IMR-90 (cell line): Measurements from ENCODE around the gene ITPR3. TPM values are rescaled to one million over a fixed set of nuclear protein-coding genes. Genes with fewer than 3 reads are reported as not detected.

ENCODE experiments used
- ATAC-seq: fragments of 200-7000 bp; cut with Tn5 transposase; 2 replicates; pipeline ENCODE4 v1.9.1; 2020; ENCODE audit warnings: low read depth, mild to moderate bottlenecking, moderate library complexity
- BruUV-seq: library from RNA; stranded (reverse); fragments of 400-500 nt; replicated peaks from 2 replicates; lab custom pipeline; 2021; lab: Mats Ljungman, UMichigan
- CTCF ChIA-PET: fragments of 300-600 bp; formaldehyde crosslinking; extraction: SDS; loops from one replicate; lab custom pipeline; 2021; ENCODE audit warnings: antibody characterized with exemption; lab: Yijun Ruan, JAX
- POLR2A ChIA-PET: fragments of 300-600 bp; sonication (Branson Sonifier 250); formaldehyde crosslinking; loops from one replicate; lab custom pipeline; 2022; ENCODE audit warnings: antibody characterized with exemption; ENCODE audit not compliant: unreplicated experiment; lab: Charles Lee
- DNase-seq: peaks from one replicate; pipeline ENCODE4 v3.0.0; 2013
- H2AFZ ChIP-seq: replicated peaks from 2 replicates; pipeline ENCODE3; 2013; ENCODE audit warnings: low read length, mild to moderate bottlenecking; ENCODE audit not compliant: poor library complexity
- H2AK5ac ChIP-seq: 2 replicates; pipeline ENCODE4 v1.6.1; 2013; ENCODE audit warnings: low read depth, low read length, inconsistent platforms
- H2AK9ac ChIP-seq: replicated peaks from 2 replicates; pipeline ENCODE3; 2013; ENCODE audit warnings: mild to moderate bottlenecking, low read depth, low read length, moderate library complexity; ENCODE audit not compliant: poor library complexity
- H2BK120ac ChIP-seq: 2 replicates; pipeline ENCODE4 v1.6.1; 2013; ENCODE audit warnings: low read depth, low read length, inconsistent platforms
- H2BK15ac ChIP-seq: 3 replicates; pipeline ENCODE4 v1.6.1; 2013; ENCODE audit warnings: low read depth, low read length, inconsistent platforms
- H2BK20ac ChIP-seq: 2 replicates; pipeline ENCODE4 v1.6.1; 2013; ENCODE audit warnings: low read depth, mild to moderate bottlenecking, inconsistent platforms, low read length, moderate library complexity
- H2BK5ac ChIP-seq: 2 replicates; pipeline ENCODE4 v1.6.1; 2013; ENCODE audit warnings: mild to moderate bottlenecking, low read depth, low read length, inconsistent platforms; ENCODE audit not compliant: poor library complexity, severe bottlenecking
- H3K14ac ChIP-seq: replicated peaks from 2 replicates; pipeline ENCODE4 v1.6.1; 2013; ENCODE audit warnings: low read depth, low read length, inconsistent platforms
- H3K18ac ChIP-seq: 2 replicates; pipeline ENCODE4 v1.6.1; 2013; ENCODE audit warnings: low read depth, low read length, control low read depth
- H3K23ac ChIP-seq: 2 replicates; pipeline ENCODE4 v1.6.1; 2013; ENCODE audit warnings: low read depth, low read length, inconsistent platforms
- H3K27ac ChIP-seq: 2 replicates; pipeline ENCODE4 v1.5.1; 2013; ENCODE audit warnings: mild to moderate bottlenecking, control low read depth, low read length; ENCODE audit not compliant: insufficient read depth
- H3K27me3 ChIP-seq: 2 replicates; pipeline ENCODE4 v1.6.1; 2013; ENCODE audit warnings: low read length; ENCODE audit not compliant: control insufficient read depth, insufficient read depth
- H3K36me3 ChIP-seq: 2 replicates; pipeline ENCODE4 v1.6.1; 2013; ENCODE audit warnings: low read length, mixed read lengths; ENCODE audit not compliant: control insufficient read depth, insufficient read depth
- H3K4ac ChIP-seq: 2 replicates; pipeline ENCODE4 v1.6.1; 2013; ENCODE audit warnings: low read depth, low read length, inconsistent platforms
- H3K4me1 ChIP-seq: 2 replicates; pipeline ENCODE4 v1.6.1; 2013; ENCODE audit warnings: low read length, mixed read lengths; ENCODE audit not compliant: control insufficient read depth, insufficient read depth
- H3K4me2 ChIP-seq: 2 replicates; pipeline ENCODE4 v1.6.1; 2013; ENCODE audit warnings: low read depth, mild to moderate bottlenecking, control low read depth, low read length, moderate library complexity
- H3K4me3 ChIP-seq: 2 replicates; pipeline ENCODE4 v1.5.1; 2013; ENCODE audit warnings: low read depth, mild to moderate bottlenecking, control low read depth, low read length, moderate library complexity; ENCODE audit not compliant: insufficient read depth
- H3K56ac ChIP-seq: 2 replicates; pipeline ENCODE4 v1.6.1; 2013; ENCODE audit warnings: low read length, inconsistent platforms; ENCODE audit not compliant: insufficient read depth; ENCODE audit errors: extremely low read depth
- H3K79me1 ChIP-seq, 2 experiments: 2 replicates each; pipeline ENCODE4 v1.6.1; 2013; ENCODE audit warnings: low read length in 2 of 2, inconsistent platforms in 1 of 2, low read depth in 1 of 2
- H3K9ac ChIP-seq: 2 replicates; pipeline ENCODE4 v1.6.1; 2013; ENCODE audit warnings: low read depth, low read length, control low read depth
- H3K9me1 ChIP-seq: 2 replicates; pipeline ENCODE4 v1.6.1; 2013; ENCODE audit warnings: low read length, inconsistent platforms; ENCODE audit not compliant: insufficient read depth
- H3K9me3 ChIP-seq: 2 replicates; pipeline ENCODE4 v1.6.1; 2013; ENCODE audit warnings: low read length; ENCODE audit not compliant: control insufficient read depth, insufficient read depth
- H4K20me1 ChIP-seq: 2 replicates; pipeline ENCODE4 v1.6.1; 2013; ENCODE audit warnings: low read length, inconsistent platforms; ENCODE audit not compliant: insufficient read depth
- H4K5ac ChIP-seq: 2 replicates; pipeline ENCODE4 v1.6.1; 2013; ENCODE audit warnings: mild to moderate bottlenecking, low read depth, low read length, control low read depth
- H4K8ac ChIP-seq, 2 experiments: 2 replicates each; pipeline ENCODE4 v1.6.1; 2013; ENCODE audit warnings: low read depth in 2 of 2, low read length in 2 of 2, control low read depth in 1 of 2, inconsistent platforms in 1 of 2
- H4K91ac ChIP-seq: 2 replicates; pipeline ENCODE4 v1.6.1; 2013; ENCODE audit warnings: low read depth, low read length, inconsistent platforms; ENCODE audit not compliant: insufficient read depth
- CEBPB ChIP-seq: IDR thresholded peaks from 2 replicates; pipeline ENCODE4 v1.6.1; 2012; ENCODE audit warnings: low read depth, low read length, improper control_type of control experiment
- CHD1 ChIP-seq: IDR thresholded peaks from 2 replicates; pipeline ENCODE4 v1.6.1; 2012; ENCODE audit warnings: low read depth, low read length, improper control_type of control experiment
- FOS ChIP-seq: fragments of 150-350 bp; IDR thresholded peaks from 2 replicates; pipeline ENCODE4 v1.6.1; 2016; ENCODE audit warnings: low read depth, low read length
- MAZ ChIP-seq: IDR thresholded peaks from 2 replicates; pipeline ENCODE4 v1.6.1; 2012; ENCODE audit warnings: low read depth, mild to moderate bottlenecking, low read length, improper control_type of control experiment, moderate library complexity, borderline replicate concordance
- MXI1 ChIP-seq: IDR thresholded peaks from 2 replicates; pipeline ENCODE4 v1.6.1; 2012; ENCODE audit warnings: low read depth, mild to moderate bottlenecking, low read length, moderate library complexity, borderline replicate concordance
- NFE2L2 ChIP-seq: fragments of 150-350 bp; IDR thresholded peaks from 2 replicates; pipeline ENCODE4 v1.6.1; 2016; ENCODE audit warnings: low read depth, mild to moderate bottlenecking, low read length
- RFX5 ChIP-seq: IDR thresholded peaks from 2 replicates; pipeline ENCODE4 v1.8.0; 2012; ENCODE audit warnings: low read depth, mild to moderate bottlenecking, low read length, moderate library complexity
- SMC3 ChIP-seq: fragments of 150-350 bp; IDR thresholded peaks from 2 replicates; pipeline ENCODE4 v1.6.1; 2016; ENCODE audit warnings: low read depth, mild to moderate bottlenecking, antibody characterized with exemption, low read length, moderate library complexity
- WGBS, 2 experiments: methylation state at CpG; one replicate each; pipeline versions ENCODE4 v1.1.5 to v1.1.7; 2013; ENCODE audit warnings: missing lambda C conversion rate in 2 of 2; ENCODE audit not compliant: insufficient read length in 1 of 2; ENCODE audit errors: extremely low coverage in 2 of 2; 5-methylcytosine and 5-hydroxymethylcytosine counted together
- dilution Hi-C: fragments of 300-500 bp; cut with HindIII; formaldehyde crosslinking; loops from one replicate; pipeline ENCODE4 v1.14.3; 2018; ENCODE audit warnings: low sequenced_read_pairs; ENCODE audit not compliant: unreplicated experiment
- in situ Hi-C: fragments of 300-500 bp; cut with MboI; formaldehyde crosslinking; loops from 3 replicates; pipeline ENCODE4 v1.14.3; 2019; ENCODE audit warnings: low sequenced_read_pairs, inconsistent platforms, mixed read lengths
- intact Hi-C: fragments of 100-400 bp; cut with micrococcal nuclease; formaldehyde crosslinking; loops from 2 replicates; pipeline ENCODE4 v1.10.0; 2022
- polyA plus RNA-seq, 3 experiments: library from polyadenylated mRNA; depleted of rRNA; stranded (reverse); fragments of >200 nt; gene quantifications; 2 replicates each; pipeline ENCODE4 v1.2.3, GENCODE V29; 2012; ENCODE audit warnings: low replicate concordance in 1 of 3
- total RNA-seq: library from RNA; depleted of rRNA; stranded (reverse); fragments of >200 nt; gene quantifications from 2 replicates; pipeline ENCODE4 v1.2.3, GENCODE V29; 2012
- TF ChIP-seq, protein P1 (sequence below): fragments of 150-350 bp; IDR thresholded peaks from 2 replicates; pipeline ENCODE4 v1.6.1; 2016; ENCODE audit warnings: low read depth, mild to moderate bottlenecking, low read length, moderate library complexity, borderline replicate concordance
- TF ChIP-seq, protein P2 (sequence below): fragments of 150-350 bp; IDR thresholded peaks from 2 replicates; pipeline ENCODE4 v1.6.1; 2017; ENCODE audit warnings: mild to moderate bottlenecking, antibody characterized with exemption, low read length, low read depth

Gene ITPR3
- total and polyA plus RNA-seq, 2 of the 4 experiments (the other 2 are of a cell fraction) = 1.6 to 3.7 TPM

DNA sequence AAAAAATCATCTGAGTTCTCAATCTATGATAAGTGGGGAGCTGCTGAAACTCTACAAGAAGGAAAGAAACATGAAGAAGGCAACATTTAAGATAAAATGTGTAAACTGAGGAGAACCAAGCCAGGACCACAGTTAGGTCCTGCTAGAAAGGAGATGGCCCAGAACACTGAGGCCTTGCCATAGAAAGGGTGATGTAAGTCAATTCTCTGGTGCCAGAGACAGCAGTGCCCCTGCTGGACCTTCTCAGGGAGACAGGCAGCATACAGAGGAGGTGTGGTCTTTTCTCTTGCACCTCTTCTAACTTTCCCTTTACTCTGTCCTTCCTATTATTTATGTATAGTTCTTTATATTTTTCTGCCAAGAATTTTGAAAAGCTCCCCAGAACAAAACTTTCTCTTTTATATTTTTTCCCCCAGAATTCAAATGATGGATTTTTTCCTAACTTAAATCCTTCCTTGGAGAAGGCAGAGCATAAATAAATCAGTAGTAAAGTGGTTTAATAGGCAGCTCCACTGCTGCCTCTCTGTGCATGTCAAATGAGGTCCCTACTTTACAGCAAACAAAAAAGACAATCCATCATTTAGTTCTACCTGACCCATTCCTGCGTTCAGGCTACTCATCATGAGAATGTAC is 81.3 kb downstream of the ITPR3 start (continued):
- TF ChIP-seq, protein P1, sequence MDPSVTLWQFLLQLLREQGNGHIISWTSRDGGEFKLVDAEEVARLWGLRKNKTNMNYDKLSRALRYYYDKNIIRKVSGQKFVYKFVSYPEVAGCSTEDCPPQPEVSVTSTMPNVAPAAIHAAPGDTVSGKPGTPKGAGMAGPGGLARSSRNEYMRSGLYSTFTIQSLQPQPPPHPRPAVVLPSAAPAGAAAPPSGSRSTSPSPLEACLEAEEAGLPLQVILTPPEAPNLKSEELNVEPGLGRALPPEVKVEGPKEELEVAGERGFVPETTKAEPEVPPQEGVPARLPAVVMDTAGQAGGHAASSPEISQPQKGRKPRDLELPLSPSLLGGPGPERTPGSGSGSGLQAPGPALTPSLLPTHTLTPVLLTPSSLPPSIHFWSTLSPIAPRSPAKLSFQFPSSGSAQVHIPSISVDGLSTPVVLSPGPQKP = no peak

DNA sequence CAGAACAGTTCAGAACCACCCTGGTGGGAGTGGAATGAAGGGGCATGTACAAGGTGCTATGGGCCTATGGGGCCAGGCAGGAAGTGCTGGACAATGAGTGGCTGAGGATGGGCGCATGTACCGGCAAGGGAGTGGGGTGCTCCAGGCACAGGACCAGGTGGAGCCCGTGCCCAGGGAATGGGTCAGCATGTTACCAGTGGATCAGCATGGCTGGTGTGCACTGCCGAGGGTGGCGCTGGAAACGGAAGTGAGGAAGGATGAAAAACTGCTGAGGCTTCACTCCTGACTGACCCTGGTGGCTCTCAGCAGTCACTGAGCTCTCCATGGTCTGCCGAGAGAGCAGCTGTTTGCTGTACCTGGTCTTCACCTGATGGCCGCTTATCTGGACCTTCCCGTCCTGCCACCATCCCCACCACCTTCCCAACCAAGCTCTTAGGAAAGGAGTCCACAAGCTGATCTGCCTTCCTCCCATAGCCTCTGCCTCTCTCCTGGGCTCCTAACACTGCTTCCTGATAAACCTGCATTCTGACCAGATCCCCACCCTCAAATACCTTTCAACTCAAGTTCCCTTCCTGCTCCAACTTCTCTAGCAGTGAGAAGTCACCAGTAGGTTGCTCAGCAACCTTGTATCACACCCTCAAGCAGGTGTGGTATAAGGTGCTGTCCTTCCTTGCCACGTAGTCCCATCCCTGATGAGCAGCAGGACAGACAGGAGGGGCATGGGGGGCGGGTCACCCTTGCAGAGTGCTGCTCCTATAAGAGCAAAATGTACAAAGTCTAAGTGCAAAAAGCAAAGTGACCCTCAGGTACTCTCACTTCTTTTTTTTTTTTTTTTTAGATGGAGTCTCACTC is 83.3 kb downstream of the ITPR3 start:
- H3K36me3 ChIP-seq = peaks cover 7% of the 10 kb centered on the region
- in situ Hi-C loops (loop anchor here (5.0 to 10.0 kb wide), 2 partner anchors 117 to 250 kb away; partner anchors contain the start of gene ZBTB9), intact Hi-C loops (no loop called here), dilution Hi-C loops (no loop called here)
- no peak overlapping the region for H3K14ac ChIP-seq
- ChIA-PET CTCF (no interaction called here), POLR2A (interaction anchor here (1.0 kb wide), 1 partner anchor 33 kb away, joined by 3 read pairs; no protein-coding TSS in a partner anchor)
- no peak overlapping the region for H2BK5ac ChIP-seq
- no TSS peak for BruUV-seq
- no peak overlapping the region for H2AK9ac ChIP-seq
- peak overlapping the region; percentile 17; the same call in 1 of the 2 replicates for H3K23ac ChIP-seq
- no peak overlapping the region for H3K4me2 ChIP-seq
- H4K5ac ChIP-seq = no peak overlapping the region
- no peak overlapping the region for H2BK15ac ChIP-seq
- no peak overlapping the region for H4K8ac ChIP-seq
- H3K4ac ChIP-seq = no peak overlapping the region
- WGBS, 2 experiments = 88% methylated on average over 5 of the region's 11 CpGs; no CpG with 5 or more reads in 1 of the 2 experiments
- no peak overlapping the region for H3K18ac ChIP-seq
- no peak overlapping the region for H2AK5ac ChIP-seq
- H3K9ac ChIP-seq = no peak overlapping the region
- H3K27me3 ChIP-seq = no peaks in the 10 kb centered on the region
- DNase-seq (no peak), ATAC-seq (no peak)
- H2AFZ ChIP-seq = no peak overlapping the region
- H2BK120ac ChIP-seq = no peak overlapping the region
- peaks cover 7% of the 10 kb centered on the region; the same call in 1 of the 2 replicates for H3K9me1 ChIP-seq
- no peak overlapping the region for H3K27ac ChIP-seq
- peaks cover 2% of the 10 kb centered on the region; the same call in 1 of the 2 replicates for H3K4me1 ChIP-seq
- no peak overlapping the region for H3K4me3 ChIP-seq
- no peak overlapping the region for H3K56ac ChIP-seq
- H2BK20ac ChIP-seq = no peak overlapping the region
- H4K91ac ChIP-seq = no peak overlapping the region
- H3K9me3 ChIP-seq = no peaks in the 10 kb centered on the region
- no peaks in the 10 kb centered on the region for H4K20me1 ChIP-seq
- peaks cover 5 to 42% of the 10 kb centered on the region in 2 experiments; a peak in 3 of 4 replicates for H3K79me1 ChIP-seq
- no peak for TF ChIP-seq RFX5
- TF ChIP-seq SMC3 = no peak
- TF ChIP-seq, protein P2, sequence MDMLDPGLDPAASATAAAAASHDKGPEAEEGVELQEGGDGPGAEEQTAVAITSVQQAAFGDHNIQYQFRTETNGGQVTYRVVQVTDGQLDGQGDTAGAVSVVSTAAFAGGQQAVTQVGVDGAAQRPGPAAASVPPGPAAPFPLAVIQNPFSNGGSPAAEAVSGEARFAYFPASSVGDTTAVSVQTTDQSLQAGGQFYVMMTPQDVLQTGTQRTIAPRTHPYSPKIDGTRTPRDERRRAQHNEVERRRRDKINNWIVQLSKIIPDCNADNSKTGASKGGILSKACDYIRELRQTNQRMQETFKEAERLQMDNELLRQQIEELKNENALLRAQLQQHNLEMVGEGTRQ = no peak
- TF ChIP-seq FOS = no peak
- TF ChIP-seq MXI1 = no peak
- no peak for TF ChIP-seq MAZ
- TF ChIP-seq CEBPB = no peak
- TF ChIP-seq CHD1 = no peak
- no peak for TF ChIP-seq NFE2L2
